Thyroid gland (tissue), 4 donors: ENCODE data around the gene MAD1L1. TPM values are rescaled to one million over a fixed set of nuclear protein-coding genes. Genes with fewer than 3 reads are reported as not detected.

ENCODE experiments used
- DNase-seq, 2 donors: peaks; one replicate each; pipeline ENCODE4 v3.0.0-alpha.2; 2019
- H3K27ac ChIP-seq, 3 donors: fragments of 200-600 bp; sonication (generic); 1 replicate in 2 of 3; 2 replicates in 1 of 3; pipeline ENCODE4 v1.5.1; 2016 to 2019; ENCODE audit warnings: mild to moderate bottlenecking in 1 of 3, moderate library complexity in 1 of 3
- H3K27me3 ChIP-seq: fragments of 200-600 bp; sonication (generic); one replicate; pipeline ENCODE4 v1.5.1; 2019
- H3K36me3 ChIP-seq, 2 donors: fragments of 200-600 bp; sonication (generic); one replicate each; pipeline ENCODE4 v1.5.1; 2016 to 2019
- H3K4me1 ChIP-seq, 2 donors: fragments of 200-600 bp; sonication (generic); one replicate each; pipeline ENCODE4 v1.5.1; 2017 to 2019
- H3K4me3 ChIP-seq, 3 donors: fragments of 200-600 bp; sonication (generic); replicated peaks in 1 of 3; 1 replicate in 2 of 3; 2 replicates in 1 of 3; pipeline ENCODE4 v1.5.1; 2016; ENCODE audit warnings: mild to moderate bottlenecking in 1 of 3
- H3K9me3 ChIP-seq: fragments of 200-600 bp; sonication (generic); one replicate; pipeline ENCODE4 v1.5.1; 2017
- POLR2A ChIP-seq, 2 donors: fragments of 450-650 bp; IDR thresholded peaks; one replicate each; pipeline ENCODE4 v1.6.1; 2017; ENCODE audit warnings: antibody characterized with exemption in 2 of 2, mild to moderate bottlenecking in 2 of 2, moderate library complexity in 1 of 2
- WGBS, 2 donors: methylation state at CpG; one replicate each; pipeline ENCODE4 v1.1.5; 2017; 5-methylcytosine and 5-hydroxymethylcytosine counted together
- intact Hi-C: fragments of 100-400 bp; cut with DNase I; formaldehyde crosslinking; loops from one replicate; pipeline ENCODE4 v1.15.1; 2023
- total RNA-seq, 4 donors: library from RNA; depleted of rRNA; stranded (reverse); fragments of >200 nt; gene quantifications; one replicate each; pipeline ENCODE4 v1.2.3, GENCODE V29; 2016
- TF ChIP-seq, protein P1 (sequence below), 6 experiments: fragments of 200-600 bp in 3 of 6; fragments of 450-650 bp in 3 of 6; sonication (generic) in 3 of 6; IDR thresholded peaks; one replicate each; pipeline ENCODE4 v1.5.1; 2016 to 2019; ENCODE audit warnings: antibody characterized with exemption in 6 of 6, mild to moderate bottlenecking in 2 of 6, inconsistent platforms in 1 of 6, moderate library complexity in 1 of 6

MAD1L1 gene
- total RNA-seq, 4 donors from 2014 or later = 27.4 to 38.6 (median 33.9) TPM

DNA sequence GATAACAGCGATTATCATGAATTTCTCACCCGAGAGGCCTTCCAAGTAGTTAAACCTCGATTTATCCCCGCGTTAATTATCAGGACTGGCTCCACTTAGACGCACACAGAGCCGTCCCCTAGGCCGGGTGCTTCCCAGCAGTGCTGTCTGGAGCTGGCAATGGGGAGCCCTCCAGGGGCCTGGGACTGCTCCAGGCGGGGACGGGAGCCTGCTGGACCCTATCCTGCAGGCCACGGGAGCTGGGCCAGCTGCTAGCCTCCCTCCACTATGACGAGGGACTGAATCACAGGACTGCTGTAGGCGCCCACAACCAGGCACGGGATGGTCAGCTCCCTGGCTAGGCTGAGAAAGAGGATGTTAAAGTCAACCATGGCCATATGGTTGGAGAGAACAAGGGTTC is 333.5 kb downstream of the MAD1L1 start:
- peaks cover 4 to 8% of the 10 kb centered on the region in 2 donors for H3K36me3 ChIP-seq
- no peak overlapping the region for H3K4me3 ChIP-seq
- no peaks in the 10 kb centered on the region for H3K4me1 ChIP-seq
- no peak for TF ChIP-seq POLR2A (IDR thresholded peaks at IDR 0.05)
- TF ChIP-seq, protein P1, sequence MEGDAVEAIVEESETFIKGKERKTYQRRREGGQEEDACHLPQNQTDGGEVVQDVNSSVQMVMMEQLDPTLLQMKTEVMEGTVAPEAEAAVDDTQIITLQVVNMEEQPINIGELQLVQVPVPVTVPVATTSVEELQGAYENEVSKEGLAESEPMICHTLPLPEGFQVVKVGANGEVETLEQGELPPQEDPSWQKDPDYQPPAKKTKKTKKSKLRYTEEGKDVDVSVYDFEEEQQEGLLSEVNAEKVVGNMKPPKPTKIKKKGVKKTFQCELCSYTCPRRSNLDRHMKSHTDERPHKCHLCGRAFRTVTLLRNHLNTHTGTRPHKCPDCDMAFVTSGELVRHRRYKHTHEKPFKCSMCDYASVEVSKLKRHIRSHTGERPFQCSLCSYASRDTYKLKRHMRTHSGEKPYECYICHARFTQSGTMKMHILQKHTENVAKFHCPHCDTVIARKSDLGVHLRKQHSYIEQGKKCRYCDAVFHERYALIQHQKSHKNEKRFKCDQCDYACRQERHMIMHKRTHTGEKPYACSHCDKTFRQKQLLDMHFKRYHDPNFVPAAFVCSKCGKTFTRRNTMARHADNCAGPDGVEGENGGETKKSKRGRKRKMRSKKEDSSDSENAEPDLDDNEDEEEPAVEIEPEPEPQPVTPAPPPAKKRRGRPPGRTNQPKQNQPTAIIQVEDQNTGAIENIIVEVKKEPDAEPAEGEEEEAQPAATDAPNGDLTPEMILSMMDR (IDR thresholded peaks at IDR 0.05) = no peak
- DNase-seq = no peak
- WGBS, 2 donors = 83 to 96% methylated on average over 8 to 11 of the region's 14 CpGs
- H3K27ac ChIP-seq = no peak overlapping the region
- no peaks in the 10 kb centered on the region for H3K9me3 ChIP-seq
- intact Hi-C loops = no loop called here
- no peaks in the 10 kb centered on the region for H3K27me3 ChIP-seq

DNA sequence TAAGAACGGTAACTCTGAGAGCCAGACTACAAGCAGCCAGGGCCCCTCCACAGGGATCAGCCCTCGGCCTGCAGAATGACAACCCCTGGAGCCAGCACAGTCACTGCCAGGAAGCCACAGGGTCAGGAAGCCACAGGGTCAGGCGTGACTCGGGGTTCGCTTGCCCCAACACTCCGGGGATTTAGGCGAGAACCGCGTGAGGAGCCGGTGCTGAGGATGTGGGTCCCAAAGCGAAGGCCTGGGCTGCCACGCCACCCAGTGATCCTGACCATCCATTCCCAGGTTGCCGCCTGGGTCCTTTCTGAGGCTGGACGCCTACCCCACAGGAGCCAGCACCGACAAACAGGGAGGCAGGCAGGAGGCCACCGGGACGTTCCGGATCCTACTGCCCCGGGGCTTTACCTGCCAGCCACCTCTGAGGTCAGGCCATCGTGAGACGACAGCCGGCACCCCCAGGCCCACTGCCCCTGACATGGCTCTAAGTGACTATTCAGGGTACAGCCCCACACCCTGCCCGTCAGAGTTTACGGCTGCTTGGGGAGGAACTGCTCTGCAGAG is 334.0 kb downstream of the MAD1L1 start:
- DNase-seq = no peak
- 93% methylated on average over 17 to 21 of the region's 24 CpGs for WGBS, 2 donors
- Histone ChIP-seq H3K27ac (no peak overlapping the region), H3K4me3 (no peak overlapping the region), H3K36me3 (peaks cover 4 to 8% of the 10 kb centered on the region in 2 donors), H3K9me3 (no peaks in the 10 kb centered on the region), H3K4me1 (no peaks in the 10 kb centered on the region), H3K27me3 (no peaks in the 10 kb centered on the region)
- intact Hi-C loops = no loop called here
- TF ChIP-seq, protein P1 (IDR thresholded peaks at IDR 0.05) = no peak
- TF ChIP-seq POLR2A (IDR thresholded peaks at IDR 0.05) = no peak

DNA sequence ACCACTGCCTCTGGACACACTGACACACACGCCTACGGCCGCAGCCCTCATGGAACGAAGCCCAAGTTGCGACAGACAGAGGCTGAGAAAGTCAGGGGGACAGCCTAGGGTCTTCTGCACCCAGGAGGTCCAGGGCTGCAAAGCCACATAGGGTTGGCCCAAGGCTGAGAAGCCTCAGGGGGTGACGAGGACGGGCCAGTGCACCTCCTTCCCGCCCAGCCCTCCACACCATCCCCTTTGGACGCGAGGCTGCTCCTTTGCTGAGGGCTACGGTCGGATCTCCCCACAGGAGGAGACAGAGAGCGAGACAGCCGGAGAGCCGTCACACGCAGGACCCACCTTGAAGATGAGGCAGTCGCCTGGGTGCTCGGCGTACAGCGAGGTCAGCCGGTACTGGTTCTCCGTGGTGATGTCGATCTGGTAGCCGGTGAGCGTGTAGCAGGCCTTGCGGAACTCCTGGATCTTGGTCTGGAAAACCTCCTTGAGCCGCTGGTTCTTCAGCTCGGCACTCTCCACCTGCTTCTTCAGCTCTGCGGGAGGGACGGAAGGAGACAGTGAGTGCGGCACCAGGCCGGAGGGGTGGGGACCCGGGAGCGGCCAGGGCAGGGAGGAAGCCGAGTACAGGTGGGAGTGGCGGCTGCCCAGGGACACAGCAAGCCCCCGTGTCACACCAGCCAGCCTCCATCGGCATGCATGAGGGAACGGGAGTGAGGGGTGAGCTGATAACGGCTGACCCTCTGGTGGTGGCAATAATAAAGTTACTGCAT is 334.7 kb downstream of the MAD1L1 start:
- peaks cover 4 to 8% of the 10 kb centered on the region in 2 donors for H3K36me3 ChIP-seq
- H3K4me1 ChIP-seq = no peaks in the 10 kb centered on the region
- no peaks in the 10 kb centered on the region for H3K27me3 ChIP-seq
- WGBS, 2 donors = 93 to 94% methylated on average over 35 to 40 of the region's 40 CpGs
- TF ChIP-seq, protein P1 (IDR thresholded peaks at IDR 0.05) = no peak
- no peak for TF ChIP-seq POLR2A (IDR thresholded peaks at IDR 0.05)
- intact Hi-C loops = no loop called here
- H3K4me3 ChIP-seq = no peak overlapping the region
- H3K27ac ChIP-seq = no peak overlapping the region
- H3K9me3 ChIP-seq = no peaks in the 10 kb centered on the region
- DNase-seq = no peak

DNA sequence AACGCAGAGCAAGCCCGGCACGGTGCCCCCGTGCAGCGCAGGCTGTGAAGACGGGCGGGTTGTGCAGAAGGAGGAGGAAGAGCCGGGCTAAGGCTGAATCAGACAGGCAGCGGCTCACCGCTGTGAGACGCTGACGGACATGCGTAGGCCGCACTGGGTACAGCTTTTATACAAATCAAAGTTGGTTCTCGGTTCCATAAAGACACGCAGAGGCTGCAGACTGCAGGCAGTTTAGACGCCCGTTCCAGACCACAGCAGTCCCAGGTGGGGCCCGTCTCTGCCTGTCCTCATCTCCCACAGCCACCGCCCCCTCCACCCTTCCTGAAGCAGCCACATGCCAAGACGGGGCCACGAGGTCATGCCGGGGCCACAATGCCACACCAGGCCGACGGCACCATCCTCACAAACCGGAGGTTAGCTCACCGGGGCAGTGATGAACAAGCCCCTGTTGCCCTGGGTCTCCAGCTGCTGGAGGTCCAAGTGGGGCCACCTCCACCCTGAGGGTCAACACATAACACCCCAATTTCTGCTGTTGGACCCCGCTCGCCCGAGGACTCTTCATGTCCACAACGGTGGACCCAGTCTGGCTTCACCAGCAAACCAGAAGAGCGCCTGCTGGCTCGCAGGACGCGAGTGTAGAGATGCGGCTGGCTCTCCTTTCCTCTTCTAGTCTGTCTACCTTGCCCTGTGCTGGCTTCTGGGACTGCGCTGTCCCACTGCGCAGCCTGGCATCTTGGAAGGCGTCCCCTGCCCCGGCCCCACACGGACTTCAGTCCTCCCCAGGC is 335.5 kb downstream of the MAD1L1 start:
- WGBS, 2 donors = 93 to 95% methylated on average over 40 of the region's 41 CpGs
- TF ChIP-seq, protein P1 (IDR thresholded peaks at IDR 0.05) = no peak
- TF ChIP-seq POLR2A (IDR thresholded peaks at IDR 0.05) = no peak
- H3K4me3 ChIP-seq = no peak overlapping the region

More for the DNA sequence above, 335.5 kb downstream of the MAD1L1 start:
- H3K27me3 ChIP-seq = no peaks in the 10 kb centered on the region
- H3K27ac ChIP-seq = no peak overlapping the region
- no peaks in the 10 kb centered on the region for H3K9me3 ChIP-seq
- no peak for DNase-seq
- no peaks in the 10 kb centered on the region for H3K4me1 ChIP-seq
- H3K36me3 ChIP-seq = peaks cover 4 to 8% of the 10 kb centered on the region in 2 donors
- intact Hi-C loops = no loop called here
